Left ventricle myocardium inferior (tissue), 1 donor: ENCODE measurements around the gene BRMS1. TPM values are rescaled to one million over a fixed set of nuclear protein-coding genes. Genes with fewer than 3 reads are reported as not detected.

Experiments used
- DNase-seq: peaks from one replicate; pipeline ENCODE4 v3.0.0-alpha.2; 2020
- H3K27ac ChIP-seq: fragments of 200-600 bp; replicated peaks from 2 replicates; pipeline ENCODE4 v1.8.0; 2021
- H3K27me3 ChIP-seq: fragments of 200-600 bp; 2 replicates; pipeline ENCODE4 v1.8.0; 2021; ENCODE audit warnings: low read depth
- H3K36me3 ChIP-seq: fragments of 200-600 bp; 2 replicates; pipeline ENCODE4 v1.8.0; 2021
- H3K4me1 ChIP-seq: fragments of 200-600 bp; 2 replicates; pipeline ENCODE4 v1.8.0; 2021
- H3K4me3 ChIP-seq: fragments of 200-600 bp; 2 replicates; pipeline ENCODE4 v1.8.0; 2021; ENCODE audit warnings: mild to moderate bottlenecking, moderate library complexity
- H3K9me3 ChIP-seq: fragments of 200-600 bp; replicated peaks from 2 replicates; pipeline ENCODE4 v1.8.0; 2021
- CTCF ChIP-seq: fragments of 200-600 bp; IDR thresholded peaks from 2 replicates; pipeline ENCODE4 v1.8.0; 2021; ENCODE audit warnings: antibody characterized with exemption, mild to moderate bottlenecking, borderline replicate concordance
- intact Hi-C: fragments of 100-400 bp; cut with micrococcal nuclease; formaldehyde crosslinking; loops from one replicate; pipeline ENCODE4 v1.11.0; 2022
- total RNA-seq: library from RNA; stranded (reverse); fragmentation: NEBNext Ultra II Directional; extraction: Animal tissue kit (Norgen Biotek cat#: 25700); gene quantifications from one replicate; pipeline ENCODE4 v1.2.1, GENCODE V29; 2021
- donor health status: DM: no; HTN: yes; CAD: no; lungs with severe emphysema.

The BRMS1 gene
- total RNA-seq, 1 donor from 2014 or later: 14.7 TPM

GRCh38 chr11:66288671-66289547, 56.0 kb downstream of the BRMS1 start, which contains the start of gene YIF1A:
YIF1A (minus strand) TSS chr11:66289143; CDS start chr11:66288985, 158 bp downstream.
- DNase-seq: peak; percentile 99
- peak; percentile 13 for TF ChIP-seq CTCF
- Histone ChIP-seq H3K4me1 (peaks cover 50% of the 10 kb centered on the region), H3K9me3 (no peaks in the 10 kb centered on the region), H3K27ac (peak within 1 kb of the TSS; percentile 97), H3K36me3 (peaks cover 4% of the 10 kb centered on the region), H3K4me3 (peak within 1 kb of the TSS; percentile 92), H3K27me3 (peaks cover 35% of the 10 kb centered on the region)
- intact Hi-C loops: no loop called here

DNA sequence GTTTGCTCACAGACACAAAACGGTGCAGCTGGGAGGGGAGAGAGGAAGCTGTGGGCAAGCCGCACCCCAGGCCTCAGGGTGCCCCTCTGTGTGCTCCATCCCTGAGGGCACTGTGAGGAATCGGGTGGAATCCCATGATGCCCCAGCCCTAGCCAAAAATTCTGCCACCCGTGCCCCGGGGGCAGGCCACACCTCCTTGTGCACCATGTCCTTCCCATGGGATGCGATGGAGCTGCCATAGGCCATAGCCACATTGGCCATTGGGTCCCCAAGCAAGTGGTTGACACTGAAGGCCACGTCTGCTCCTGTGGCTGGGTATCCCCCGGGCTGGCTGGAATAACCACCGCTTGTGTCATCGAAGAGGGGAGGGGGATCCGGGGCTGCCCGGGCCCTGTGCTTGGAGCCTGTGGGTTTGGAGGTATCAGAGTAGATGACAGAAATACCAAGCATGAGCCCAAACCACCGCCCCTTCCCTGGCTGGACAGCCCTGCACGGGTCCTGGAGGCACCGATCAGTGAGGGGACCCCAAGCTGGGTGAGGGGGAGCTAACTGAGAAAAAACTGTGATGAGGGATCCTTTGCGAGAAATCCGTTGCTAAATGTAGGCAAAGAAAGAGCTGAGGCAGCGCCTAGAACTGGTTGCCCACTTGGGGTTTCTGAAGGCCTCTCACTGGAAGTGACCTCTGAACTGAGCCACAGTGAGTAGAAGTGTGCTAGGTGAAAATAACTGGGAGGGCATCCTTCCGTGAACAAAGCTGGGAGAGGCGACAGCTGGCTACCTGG, 56.8 kb downstream of the BRMS1 start:
- Histone ChIP-seq H3K27ac (peak overlapping the region; percentile 97), H3K36me3 (peaks cover 4% of the 10 kb centered on the region), H3K4me3 (peak overlapping the region; percentile 92), H3K4me1 (peaks cover 50% of the 10 kb centered on the region), H3K9me3 (no peaks in the 10 kb centered on the region), H3K27me3 (peaks cover 27% of the 10 kb centered on the region)
- no peak for DNase-seq
- no peak for TF ChIP-seq CTCF
- intact Hi-C loops: no loop called here

Other genes with a start within 250 kb of the BRMS1 start
- 34.1 TPM for gene KLC2, start 87.4 kb downstream of the BRMS1 start, total RNA-seq
- 116 TPM for gene RAB1B, start 76.5 kb downstream of the BRMS1 start, total RNA-seq
- gene CNIH2, start 66.9 kb downstream of the BRMS1 start, total RNA-seq: not detected
- 45.6 TPM for gene YIF1A, start 56.0 kb downstream of the BRMS1 start, total RNA-seq
- gene TMEM151A, start 53.2 kb downstream of the BRMS1 start, total RNA-seq: not detected
- gene CD248, start 28.1 kb downstream of the BRMS1 start, total RNA-seq: 12.3 TPM
- gene RIN1, start 8.7 kb downstream of the BRMS1 start, total RNA-seq: 1.0 TPM
- 52.9 TPM for gene B4GAT1, start 2.5 kb upstream of the BRMS1 start, total RNA-seq
- gene SLC29A2, start 26.7 kb upstream of the BRMS1 start, total RNA-seq: 14.6 TPM
- gene NPAS4, start 75.9 kb upstream of the BRMS1 start, total RNA-seq: not detected
- gene MRPL11, start 93.7 kb upstream of the BRMS1 start, total RNA-seq: 53.8 TPM
- gene PELI3, start 121.8 kb upstream of the BRMS1 start, total RNA-seq: 7.3 TPM
- 13.6 TPM for gene DPP3, start 135.3 kb upstream of the BRMS1 start, total RNA-seq
- gene BBS1, start 165.5 kb upstream of the BRMS1 start, total RNA-seq: 16.9 TPM
- gene ZDHHC24, start 200.9 kb upstream of the BRMS1 start, total RNA-seq: 5.2 TPM
- not detected for gene ACTN3, start 201.8 kb upstream of the BRMS1 start, total RNA-seq
- 48.6 TPM for gene CTSF, start 223.5 kb upstream of the BRMS1 start, total RNA-seq
- 0.41 TPM for gene CCDC87, start 248.0 kb upstream of the BRMS1 start, total RNA-seq
- 25.3 TPM for gene CCS, start 248.1 kb upstream of the BRMS1 start, total RNA-seq